ENCODE results near the gene PIP5K1B.

The PIP5K1B gene

DNA sequence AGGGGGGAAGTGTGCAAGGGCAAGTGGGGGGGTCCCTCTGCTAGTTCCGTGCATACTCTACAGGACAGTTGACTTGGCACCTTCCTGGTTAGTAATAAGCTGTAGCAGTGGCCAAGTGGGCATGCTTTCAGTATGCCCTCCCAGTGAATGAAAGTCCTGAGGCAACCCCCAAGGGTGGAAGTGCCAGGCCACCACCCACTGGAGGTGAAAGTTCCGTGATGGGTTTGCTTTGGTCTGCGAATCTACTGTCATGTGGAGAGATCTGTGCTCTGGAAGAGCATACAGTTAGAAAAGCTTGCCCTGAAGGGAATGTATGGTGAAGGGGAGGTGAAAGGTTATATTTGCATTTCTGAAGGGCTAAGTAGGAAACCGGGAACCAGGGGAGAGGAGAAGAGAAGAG, 340.8 kb downstream of the PIP5K1B start:
- no peak for TF ChIP-seq TAF1 (IDR thresholded peaks at IDR 0.05; ENCODE audit: borderline replicate concordance, insufficient read depth, low read length)

DNA sequence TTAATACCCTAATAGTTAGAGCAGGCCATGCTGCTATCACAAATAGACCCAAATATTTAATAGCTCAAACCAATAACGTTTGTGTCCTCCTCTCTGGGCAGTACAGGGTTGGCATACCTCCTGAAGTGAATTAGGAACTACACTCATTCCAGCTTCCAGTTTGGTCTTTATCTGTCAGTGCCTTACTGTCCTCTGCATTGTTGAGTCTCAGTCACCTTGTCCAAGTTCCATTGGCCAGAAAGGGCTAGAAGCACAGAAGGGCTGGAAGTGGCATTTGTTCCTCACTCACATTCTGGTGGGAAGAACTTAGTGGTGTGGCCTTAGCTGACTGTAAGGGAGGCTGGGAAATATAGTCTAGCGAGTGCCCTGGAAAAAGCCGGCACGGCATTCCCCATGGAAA, 341.7 kb downstream of the PIP5K1B start:
- no peak for TF ChIP-seq TAF1 (IDR thresholded peaks at IDR 0.05; ENCODE audit: borderline replicate concordance, insufficient read depth, low read length)
- no peak for TF ChIP-seq FOXP2 (optimal IDR thresholded peaks at IDR 0.05; ENCODE audit: borderline replicate concordance, extremely low read depth, extremely low read length, insufficient read depth)
- TF ChIP-seq SIN3A (IDR thresholded peaks at IDR 0.05; ENCODE audit: borderline replicate concordance, insufficient read depth, low read length), result no peak
- TF ChIP-seq, protein P1, sequence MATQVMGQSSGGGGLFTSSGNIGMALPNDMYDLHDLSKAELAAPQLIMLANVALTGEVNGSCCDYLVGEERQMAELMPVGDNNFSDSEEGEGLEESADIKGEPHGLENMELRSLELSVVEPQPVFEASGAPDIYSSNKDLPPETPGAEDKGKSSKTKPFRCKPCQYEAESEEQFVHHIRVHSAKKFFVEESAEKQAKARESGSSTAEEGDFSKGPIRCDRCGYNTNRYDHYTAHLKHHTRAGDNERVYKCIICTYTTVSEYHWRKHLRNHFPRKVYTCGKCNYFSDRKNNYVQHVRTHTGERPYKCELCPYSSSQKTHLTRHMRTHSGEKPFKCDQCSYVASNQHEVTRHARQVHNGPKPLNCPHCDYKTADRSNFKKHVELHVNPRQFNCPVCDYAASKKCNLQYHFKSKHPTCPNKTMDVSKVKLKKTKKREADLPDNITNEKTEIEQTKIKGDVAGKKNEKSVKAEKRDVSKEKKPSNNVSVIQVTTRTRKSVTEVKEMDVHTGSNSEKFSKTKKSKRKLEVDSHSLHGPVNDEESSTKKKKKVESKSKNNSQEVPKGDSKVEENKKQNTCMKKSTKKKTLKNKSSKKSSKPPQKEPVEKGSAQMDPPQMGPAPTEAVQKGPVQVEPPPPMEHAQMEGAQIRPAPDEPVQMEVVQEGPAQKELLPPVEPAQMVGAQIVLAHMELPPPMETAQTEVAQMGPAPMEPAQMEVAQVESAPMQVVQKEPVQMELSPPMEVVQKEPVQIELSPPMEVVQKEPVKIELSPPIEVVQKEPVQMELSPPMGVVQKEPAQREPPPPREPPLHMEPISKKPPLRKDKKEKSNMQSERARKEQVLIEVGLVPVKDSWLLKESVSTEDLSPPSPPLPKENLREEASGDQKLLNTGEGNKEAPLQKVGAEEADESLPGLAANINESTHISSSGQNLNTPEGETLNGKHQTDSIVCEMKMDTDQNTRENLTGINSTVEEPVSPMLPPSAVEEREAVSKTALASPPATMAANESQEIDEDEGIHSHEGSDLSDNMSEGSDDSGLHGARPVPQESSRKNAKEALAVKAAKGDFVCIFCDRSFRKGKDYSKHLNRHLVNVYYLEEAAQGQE (IDR thresholded peaks at IDR 0.05; ENCODE audit: insufficient read depth in 1 of 2, low read depth in 2 of 2, low read length in 2 of 2), result no peak
- no peak for TF ChIP-seq POLR2AphosphoS5 (IDR thresholded peaks at IDR 0.05; ENCODE audit: low read depth, low read length)

GRCh38 chr9:69047371-69047770, 342.3 kb downstream of the PIP5K1B start:
- TF ChIP-seq POLR2AphosphoS5 (IDR thresholded peaks at IDR 0.05; ENCODE audit: low read depth, low read length) (no peak), FOXP2 (optimal IDR thresholded peaks at IDR 0.05; ENCODE audit: borderline replicate concordance, extremely low read depth, extremely low read length, insufficient read depth) (no peak), SIN3A (IDR thresholded peaks at IDR 0.05; ENCODE audit: borderline replicate concordance, insufficient read depth, low read length) (no peak), TAF1 (IDR thresholded peaks at IDR 0.05; ENCODE audit: borderline replicate concordance, insufficient read depth, low read length) (no peak)
- TF ChIP-seq, protein P1 (IDR thresholded peaks at IDR 0.05; ENCODE audit: insufficient read depth in 1 of 2, low read depth in 2 of 2, low read length in 2 of 2), result no peak

GRCh38 chr9:69049094-69049493, 344.1 kb downstream of the PIP5K1B start:
- TF ChIP-seq SIN3A (IDR thresholded peaks at IDR 0.05; ENCODE audit: borderline replicate concordance, insufficient read depth, low read length), result no peak

DNA sequence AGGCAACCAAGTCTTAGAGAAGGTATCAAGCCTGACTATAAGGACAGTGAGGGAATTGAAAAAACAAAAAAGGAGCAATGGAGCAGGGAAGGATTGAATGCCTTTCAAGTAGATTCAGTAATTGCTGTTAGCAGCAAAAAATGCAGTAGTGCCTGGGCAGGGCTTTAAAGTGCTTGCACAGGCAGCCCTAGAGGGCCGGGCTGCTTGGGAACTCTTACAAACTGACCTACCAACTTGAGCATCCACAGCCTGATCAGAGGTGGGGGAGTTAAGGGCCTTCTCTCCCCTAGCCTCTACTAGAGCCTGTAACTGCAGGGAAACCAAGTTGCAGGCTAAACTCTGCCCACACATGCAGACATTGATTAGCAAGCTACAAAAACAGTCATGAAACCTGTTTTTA, 349.9 kb downstream of the PIP5K1B start:
- TF ChIP-seq POLR2AphosphoS5 (IDR thresholded peaks at IDR 0.05; ENCODE audit: low read depth, low read length), result no peak
- no peak for TF ChIP-seq SIN3A (IDR thresholded peaks at IDR 0.05; ENCODE audit: borderline replicate concordance, insufficient read depth, low read length)
- TF ChIP-seq FOXP2 (optimal IDR thresholded peaks at IDR 0.05; ENCODE audit: borderline replicate concordance, extremely low read depth, extremely low read length, insufficient read depth), result no peak
- TF ChIP-seq, protein P1 (IDR thresholded peaks at IDR 0.05; ENCODE audit: insufficient read depth in 1 of 2, low read depth in 2 of 2, low read length in 2 of 2), result no peak

DNA sequence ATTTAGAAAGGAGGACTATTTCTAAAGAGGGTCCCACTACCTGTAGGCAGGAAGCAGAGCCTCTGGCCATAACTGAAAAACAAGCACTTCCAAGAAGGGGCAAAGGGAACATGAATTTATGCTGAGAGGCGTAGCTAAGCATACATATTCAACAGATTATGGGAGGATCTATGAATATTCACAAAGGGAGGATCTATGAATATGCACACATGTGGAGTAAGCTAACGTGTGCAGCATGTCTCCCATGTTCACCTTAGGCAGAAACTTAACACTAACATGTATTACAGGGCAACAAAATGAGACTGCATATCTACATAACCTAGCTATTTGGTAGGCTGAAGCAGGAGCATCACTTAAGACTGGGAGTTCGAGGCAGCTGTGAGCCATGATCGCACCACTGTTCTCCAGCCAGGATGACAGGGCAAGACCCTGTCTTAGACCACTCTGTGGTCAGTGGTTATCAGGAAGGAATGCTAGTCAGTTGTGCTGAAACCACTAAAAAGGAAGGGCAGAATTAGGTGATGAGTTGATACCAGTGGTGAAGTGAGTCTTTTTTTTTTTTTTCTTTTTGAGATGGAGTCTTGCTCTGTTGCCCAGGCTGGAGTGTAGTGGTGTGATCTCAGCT, 351.3 kb downstream of the PIP5K1B start:
- TF ChIP-seq TAF1 (IDR thresholded peaks at IDR 0.05; ENCODE audit: borderline replicate concordance, insufficient read depth, low read length) (no peak), POLR2AphosphoS5 (IDR thresholded peaks at IDR 0.05; ENCODE audit: low read depth, low read length) (no peak), SIN3A (IDR thresholded peaks at IDR 0.05; ENCODE audit: borderline replicate concordance, insufficient read depth, low read length) (no peak), FOXP2 (optimal IDR thresholded peaks at IDR 0.05; ENCODE audit: borderline replicate concordance, extremely low read depth, extremely low read length, insufficient read depth) (no peak)
- TF ChIP-seq, protein P1 (IDR thresholded peaks at IDR 0.05; ENCODE audit: insufficient read depth in 1 of 2, low read depth in 2 of 2, low read length in 2 of 2), result no peak

All from PFSK-1 (cell line).